SIG-M5 (cell line): ENCODE results near the gene HARS2.
"Not testable (repeated sequence)": the region's sequence is repeated elsewhere in the genome, so short reads cannot be mapped to it uniquely, and the experiment has no call there.

Source experiments
- DNase-seq: peaks from one replicate; lab custom pipeline; 2025; lab: John Stamatoyannopoulos, UW

Gene HARS2

DNA sequence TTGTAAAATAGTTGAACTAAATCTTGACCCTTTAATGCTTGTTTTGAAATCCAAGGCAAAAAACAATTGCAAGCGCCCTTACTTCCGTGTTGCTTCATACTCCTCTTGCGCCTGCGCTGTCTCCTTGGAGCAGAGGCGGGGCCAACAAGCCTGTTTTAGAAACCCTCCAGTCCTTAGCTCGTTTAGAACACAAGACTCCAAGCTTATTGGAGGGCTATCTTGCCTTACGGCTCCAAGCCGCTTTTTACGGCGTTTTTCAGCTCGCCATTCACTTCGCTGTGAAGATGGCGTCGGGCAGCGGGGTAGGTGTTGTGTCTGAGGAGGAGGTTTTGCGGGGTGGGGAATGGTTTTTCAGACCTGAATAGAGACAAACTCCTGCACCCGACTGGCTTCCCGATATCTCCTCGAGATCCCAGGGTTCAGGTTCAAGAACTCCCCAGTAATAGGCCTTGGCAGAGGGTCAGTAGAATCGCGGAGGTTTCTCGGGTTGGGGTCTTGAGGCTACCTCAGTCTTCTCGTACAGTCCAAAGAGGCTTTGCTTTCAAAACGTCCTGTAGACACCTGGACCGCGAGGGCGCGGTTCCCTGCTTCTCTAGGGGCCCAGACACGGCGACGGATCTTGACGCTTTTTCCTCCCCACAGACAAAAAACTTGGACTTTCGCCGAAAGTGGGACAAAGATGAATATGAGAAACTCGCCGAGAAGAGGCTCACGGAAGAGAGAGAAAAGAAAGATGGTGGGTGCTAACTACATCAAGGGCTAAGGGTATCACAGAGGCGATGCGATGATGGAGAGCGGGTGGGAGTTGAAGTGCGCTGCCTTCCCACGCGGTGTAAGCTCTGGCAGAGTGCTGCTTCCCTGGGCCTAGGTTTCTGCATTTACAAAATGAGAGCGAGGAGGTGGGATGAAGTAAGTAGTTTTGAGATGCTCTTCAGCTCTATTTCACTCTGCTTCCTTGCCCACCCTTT, 9.2 kb downstream of the HARS2 start, which contains the start of gene ZMAT2:
ZMAT2 (plus strand) TSS at position 271 of the 968 bp plus-strand sequence; CDS start at position 285, 14 bp downstream.
- DNase-seq: peak; percentile 94

GRCh38 chr5:140707812-140708211, 16.6 kb downstream of the HARS2 start:
- DNase-seq: no peak

DNA sequence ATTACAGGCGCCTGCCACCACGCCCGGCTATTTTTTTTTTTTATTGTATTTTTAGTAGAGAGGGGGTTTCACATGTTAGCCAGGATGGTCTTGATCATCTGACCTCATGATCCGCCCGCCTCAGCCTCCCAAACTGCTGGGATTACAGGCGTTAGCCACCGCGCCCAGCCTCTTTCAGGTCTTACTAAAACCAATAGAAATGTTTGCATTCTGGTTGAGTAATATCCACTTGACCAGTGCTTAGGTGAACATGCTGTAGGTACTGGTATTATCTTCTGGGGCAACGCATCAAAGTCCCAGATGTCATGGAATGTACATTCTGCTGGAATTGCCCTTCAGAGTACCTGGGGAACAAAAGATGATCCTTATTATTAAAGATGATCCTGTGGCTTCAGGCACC, 17.5 kb downstream of the HARS2 start:
- DNase-seq: not testable (repeated sequence)

DNA sequence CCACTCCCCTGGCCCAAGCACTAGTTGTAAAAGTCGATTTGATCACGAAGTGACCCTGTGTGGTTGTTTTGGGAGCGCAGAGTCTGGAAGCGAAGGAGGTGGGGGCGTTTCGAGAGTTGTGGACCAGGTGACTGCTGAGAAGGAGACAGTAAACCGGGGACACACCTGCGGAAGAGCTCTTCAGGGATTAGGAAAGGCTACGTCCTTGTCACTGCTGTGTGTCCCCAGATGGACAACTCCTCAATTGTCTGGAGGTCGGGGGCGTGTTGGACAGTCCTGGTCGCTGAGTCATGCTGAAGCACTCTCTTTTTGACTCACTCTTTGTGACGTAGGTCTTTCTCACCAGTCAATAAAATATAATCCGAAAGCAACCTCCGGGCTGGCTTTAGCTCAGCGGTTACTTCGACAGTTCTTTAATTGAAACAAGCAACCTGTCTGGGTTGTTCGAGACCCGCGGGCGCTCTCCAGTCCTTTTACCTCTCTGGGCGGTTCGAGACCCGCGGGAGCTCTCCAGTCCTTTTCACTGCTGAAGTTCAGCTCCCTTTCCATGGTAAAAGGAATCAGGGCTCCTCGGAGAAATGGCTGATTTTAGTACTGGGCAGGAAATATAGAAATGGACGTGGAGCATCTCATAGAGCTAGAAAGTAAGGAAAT, 19.8 kb downstream of the HARS2 start:
- DNase-seq: peak; percentile 83

DNA sequence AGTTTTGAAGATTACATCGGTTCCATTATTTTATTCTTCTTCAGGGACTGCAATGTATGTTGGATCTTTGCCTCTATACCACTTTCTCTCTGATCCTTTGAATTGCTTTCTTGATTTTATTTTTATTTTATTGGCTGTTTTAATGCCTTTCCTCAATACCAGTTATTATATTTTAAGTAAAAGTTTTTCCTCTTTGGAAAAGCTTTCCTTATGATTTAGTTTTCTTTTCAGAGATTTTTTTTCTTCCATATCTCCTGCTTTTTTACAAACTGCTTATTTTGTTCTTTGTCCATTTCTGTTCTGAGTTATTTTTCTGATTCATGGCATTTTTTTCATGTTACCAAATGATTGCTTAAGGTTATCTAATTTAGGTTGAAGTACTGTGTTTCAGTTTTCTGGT, 20.5 kb downstream of the HARS2 start:
- no peak for DNase-seq

- DNase-seq: no peak
Measured at GRCh38 chr5:140713562-140714094, 22.4 kb downstream of the HARS2 start.

- not testable (repeated sequence) for DNase-seq
Measured at GRCh38 chr5:140716238-140716637, 25.0 kb downstream of the HARS2 start.

DNA sequence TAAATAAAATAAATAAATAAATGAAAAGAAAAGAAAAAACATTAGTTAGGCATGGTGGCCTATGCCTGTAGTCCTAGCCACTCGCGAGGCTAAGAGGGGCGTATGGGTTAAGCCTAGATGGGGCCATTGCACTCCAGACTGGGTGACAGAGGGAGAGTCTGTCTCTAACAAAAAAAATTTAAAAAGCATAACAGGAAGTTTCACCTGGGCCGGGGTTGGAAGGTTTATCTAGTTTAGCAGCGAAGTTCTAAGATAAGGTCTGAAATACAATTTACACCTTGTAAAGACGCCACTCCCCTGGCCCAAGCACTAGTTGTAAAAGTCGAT, 27.0 kb downstream of the HARS2 start:
- DNase-seq: no peak

GRCh38 chr5:140720738-140721137, 29.5 kb downstream of the HARS2 start:
- not testable (repeated sequence) for DNase-seq

GRCh38 chr5:140721395-140721794, 30.1 kb downstream of the HARS2 start:
- DNase-seq: not testable (repeated sequence)

GRCh38 chr5:140725799-140726471, 34.7 kb downstream of the HARS2 start:
- no peak for DNase-seq

GRCh38 chr5:140733098-140733497, 41.8 kb downstream of the HARS2 start:
- no peak for DNase-seq

GRCh38 chr5:140734354-140734753, 43.1 kb downstream of the HARS2 start:
- no peak for DNase-seq

DNA sequence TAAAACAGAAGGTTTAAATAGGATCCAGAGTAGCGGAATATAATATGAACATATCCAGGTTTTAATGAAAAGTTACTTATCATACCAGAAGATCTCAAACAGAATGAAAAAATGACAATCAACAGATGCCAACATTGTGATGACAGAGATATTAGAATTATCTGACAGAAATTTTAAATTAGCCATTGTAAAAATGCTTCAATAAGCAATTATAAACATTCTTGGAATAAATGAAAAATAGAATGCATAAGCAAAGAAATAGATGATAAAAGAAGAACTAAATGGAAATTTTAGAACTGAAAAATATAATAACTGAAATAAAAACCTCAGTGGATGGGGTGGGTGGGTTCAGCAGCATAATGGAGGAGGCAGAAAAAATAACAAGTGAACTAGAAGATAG, 46.2 kb downstream of the HARS2 start:
- DNase-seq: no peak

GRCh38 chr5:140741967-140742366, 50.7 kb downstream of the HARS2 start:
- no peak for DNase-seq
